HEK293T (cell line): Measurements from ENCODE around the gene POFUT1.

Experiments
- FOXA1 ChIP-seq: fragments of 450-650 bp; IDR thresholded peaks from 2 replicates; pipeline ENCODE4 v1.6.1; 2016; ENCODE audit warnings: mild to moderate bottlenecking
- FOXK2 ChIP-seq: fragments of 450-650 bp; IDR thresholded peaks from 2 replicates; pipeline ENCODE4 v1.6.1; 2016; ENCODE audit warnings: mild to moderate bottlenecking
- TARDBP ChIP-seq: fragments of 450-650 bp; IDR thresholded peaks from 2 replicates; pipeline ENCODE4 v1.6.1; 2016

GRCh38 chr20:32203356-32204204 lies 4.1 kb upstream of the POFUT1 start:
- TF ChIP-seq TARDBP (no peak), FOXK2 (no peak), FOXA1 (no peak)
